ENCODE measurements around the gene IDUA. TPM values are rescaled to one million over a fixed set of nuclear protein-coding genes. Genes with fewer than 3 reads are reported as not detected.
A peak's percentile ranks its signal among the peaks of the same experiment; 100 is the strongest.

IDUA gene
- total RNA-seq, 3 donors from 2014 or later: 29.7 to 45.7 (median 33.4) TPM

DNA sequence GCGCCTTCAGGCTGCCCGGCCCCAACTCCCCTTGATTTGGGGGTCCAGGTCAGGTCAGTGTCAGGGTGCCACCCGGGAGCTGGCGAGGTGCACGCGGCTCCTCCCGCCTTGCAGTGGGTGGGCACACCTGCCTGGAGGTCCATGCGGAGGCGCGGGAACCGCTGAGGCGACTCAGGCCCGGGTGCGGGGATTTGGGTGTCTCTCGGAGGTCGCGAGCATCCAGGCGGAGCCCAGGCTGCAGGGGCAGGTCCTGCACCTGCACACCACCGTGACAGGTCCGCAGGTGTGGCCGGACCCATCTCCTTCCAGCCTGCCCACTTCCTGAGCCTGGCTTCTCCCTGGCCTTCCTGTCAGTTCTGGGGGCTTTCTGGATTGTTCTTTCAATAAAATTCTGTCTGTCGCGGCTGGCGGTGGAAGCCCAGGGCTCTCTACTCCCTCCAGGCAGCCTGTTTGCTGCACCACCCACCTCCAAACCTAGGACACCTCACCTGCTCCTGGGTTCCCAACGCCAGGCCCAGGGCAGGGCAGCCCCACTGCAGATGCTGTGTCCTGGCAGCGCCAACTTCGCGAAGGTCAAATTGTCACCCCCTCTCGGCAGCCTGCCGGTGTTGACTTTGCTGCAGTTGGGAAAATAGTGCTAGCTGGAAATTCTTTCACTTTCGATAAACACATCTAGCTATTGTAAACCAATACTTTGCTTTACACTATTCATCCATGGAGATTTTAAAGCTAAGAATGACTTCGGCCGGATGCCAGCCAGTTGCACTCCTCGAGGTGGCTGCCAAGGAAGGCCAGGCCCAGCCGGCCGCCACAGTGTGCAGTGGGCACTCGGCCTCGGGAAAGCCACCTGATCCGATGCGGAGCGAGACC lies 60.5 kb downstream of the IDUA start:
- no peak for TF ChIP-seq CTCF (IDR thresholded peaks at IDR 0.05)
- no peaks in the 10 kb centered on the region for H3K9me3 ChIP-seq
- H3K4me3 ChIP-seq: no peak overlapping the region
- H3K4me1 ChIP-seq (ENCODE audit: low read depth): peaks cover 21% of the 10 kb centered on the region
- H3K36me3 ChIP-seq (ENCODE audit: low read depth): no peaks in the 10 kb centered on the region
- DNase-seq: peak; percentile 51 to 65 (median 56)
- intact Hi-C loops (cut with DNase I, micrococcal nuclease): no loop called here
- peak; percentile 62 for ATAC-seq

DNA sequence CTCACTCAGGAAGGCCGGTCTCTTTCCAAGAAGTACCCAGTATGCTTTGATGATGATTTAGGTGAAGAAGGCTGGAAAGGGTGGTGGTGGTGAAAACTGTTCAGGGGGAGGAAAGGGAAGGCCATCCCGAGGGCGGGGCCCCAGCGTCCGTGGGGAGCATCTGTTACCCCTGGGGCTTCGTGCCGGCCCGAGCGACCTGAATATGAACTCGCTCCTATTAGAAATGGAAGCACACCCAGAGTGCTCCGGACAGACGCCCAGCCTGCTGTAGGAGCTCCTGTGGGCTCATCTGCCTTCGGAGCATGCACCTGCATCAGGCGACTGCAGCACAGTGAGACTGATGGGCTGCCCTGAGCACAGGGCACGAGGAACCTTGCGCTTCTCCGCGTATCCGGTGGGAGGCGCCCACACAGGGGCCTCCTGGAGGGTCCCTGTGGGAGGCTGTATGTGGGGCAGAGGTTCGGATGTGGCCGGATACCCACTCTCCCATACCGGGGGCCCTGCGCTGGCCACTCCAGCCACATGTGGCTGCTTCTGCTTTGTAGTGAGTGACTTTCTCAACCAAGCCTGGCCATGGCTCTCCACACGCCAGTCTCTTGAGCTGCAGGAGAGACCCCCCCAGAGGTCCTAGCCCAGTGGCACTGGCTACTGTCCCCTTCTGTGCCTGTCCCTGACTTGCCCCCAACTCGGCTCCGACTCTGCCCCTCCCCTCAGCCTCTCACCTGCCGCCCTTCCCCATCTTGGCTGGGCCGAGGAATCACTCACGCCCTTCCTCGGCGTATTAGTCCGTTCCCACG lies 61.3 kb downstream of the IDUA start:
- DNase-seq (peak; percentile 25 to 52 (median 27)), ATAC-seq (no peak)
- Histone ChIP-seq H3K36me3 (ENCODE audit: low read depth) (no peaks in the 10 kb centered on the region), H3K9me3 (no peaks in the 10 kb centered on the region), H3K4me1 (ENCODE audit: low read depth) (peaks cover 20% of the 10 kb centered on the region), H3K4me3 (no peak overlapping the region)
- TF ChIP-seq CTCF (IDR thresholded peaks at IDR 0.05): no peak
- intact Hi-C loops (cut with DNase I, micrococcal nuclease): no loop called here

GRCh38 chr4:1048773-1049590 lies 62.1 kb downstream of the IDUA start:
- intact Hi-C loops (cut with DNase I, micrococcal nuclease): no loop called here
- ATAC-seq: no peak
- Histone ChIP-seq H3K4me1 (ENCODE audit: low read depth) (peaks cover 12% of the 10 kb centered on the region), H3K9me3 (no peaks in the 10 kb centered on the region), H3K36me3 (ENCODE audit: low read depth) (no peaks in the 10 kb centered on the region), H3K4me3 (no peak overlapping the region)
- DNase-seq: peak in 2 of 3 donors; percentile 2 to 48
- no peak for TF ChIP-seq CTCF (IDR thresholded peaks at IDR 0.05)

GRCh38 chr4:1049591-1049905 lies 62.7 kb downstream of the IDUA start:
- Histone ChIP-seq H3K36me3 (ENCODE audit: low read depth) (no peaks in the 10 kb centered on the region), H3K9me3 (no peaks in the 10 kb centered on the region), H3K4me1 (ENCODE audit: low read depth) (peaks cover 12% of the 10 kb centered on the region), H3K4me3 (no peak overlapping the region)
- intact Hi-C loops (cut with DNase I, micrococcal nuclease): no loop called here
- ATAC-seq: no peak
- peak; percentile 5 to 60 (median 23) for DNase-seq
- no peak for TF ChIP-seq CTCF (IDR thresholded peaks at IDR 0.05)

DNA sequence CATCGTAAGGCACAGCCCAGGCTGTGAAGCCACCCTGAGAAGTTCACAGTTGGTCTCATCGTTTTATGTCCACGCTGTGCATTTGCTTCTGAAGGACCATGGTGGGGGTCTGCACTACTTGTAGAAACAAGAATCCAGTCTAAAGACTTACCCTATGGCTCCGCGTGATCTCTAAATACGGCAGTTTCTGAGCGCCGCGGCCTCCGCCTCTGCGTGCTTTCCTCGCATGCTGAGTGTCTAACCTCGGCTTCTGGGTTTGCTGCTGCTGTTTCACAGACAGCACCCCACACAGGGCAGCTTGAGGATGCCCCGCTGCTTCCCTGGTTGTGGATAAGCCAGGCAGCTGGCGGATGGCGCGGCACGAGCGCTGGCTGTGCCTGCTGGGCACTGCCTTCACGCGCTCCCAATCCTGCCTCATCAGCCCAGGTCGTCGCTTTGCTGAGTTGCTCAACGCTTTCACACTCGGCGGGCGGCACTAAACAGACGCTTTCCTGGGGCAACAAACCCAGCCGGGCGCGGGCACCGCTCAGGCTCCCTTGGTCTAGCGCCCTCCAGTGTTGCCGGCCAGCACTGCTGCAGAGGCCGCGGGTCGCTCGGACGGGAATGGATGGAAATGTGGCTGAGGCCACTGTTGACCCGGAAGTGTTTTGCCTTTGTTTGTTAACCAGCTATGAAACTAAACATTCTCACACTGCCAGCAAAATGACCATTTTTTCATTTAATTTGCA lies 63.8 kb downstream of the IDUA start:
- ATAC-seq: no peak
- no peaks in the 10 kb centered on the region for H3K9me3 ChIP-seq
- peak in 2 of 3 donors; percentile 1 to 49 for DNase-seq
- H3K4me1 ChIP-seq (ENCODE audit: low read depth): peaks cover 12% of the 10 kb centered on the region
- no peak overlapping the region for H3K4me3 ChIP-seq
- no peaks in the 10 kb centered on the region for H3K36me3 ChIP-seq (ENCODE audit: low read depth)
- intact Hi-C loops (cut with DNase I, micrococcal nuclease): no loop called here
- no peak for TF ChIP-seq CTCF (IDR thresholded peaks at IDR 0.05)
